Thyroid gland (tissue), 4 donors: ENCODE results near the gene SVOP. TPM values are rescaled to one million over a fixed set of nuclear protein-coding genes. Genes with fewer than 3 reads are reported as not detected.
"Not testable (repeated sequence)": the region's sequence is repeated elsewhere in the genome, so short reads cannot be mapped to it uniquely, and the experiment has no call there.

ENCODE experiments used
- DNase-seq, 2 donors: peaks; one replicate each; pipeline ENCODE4 v3.0.0-alpha.2; 2019
- H3K27ac ChIP-seq, 3 donors: fragments of 200-600 bp; sonication (generic); 1 replicate in 2 of 3; 2 replicates in 1 of 3; pipeline ENCODE4 v1.5.1; 2016 to 2019; ENCODE audit warnings: mild to moderate bottlenecking in 1 of 3, moderate library complexity in 1 of 3
- H3K27me3 ChIP-seq: fragments of 200-600 bp; sonication (generic); one replicate; pipeline ENCODE4 v1.5.1; 2019
- H3K36me3 ChIP-seq, 2 donors: fragments of 200-600 bp; sonication (generic); one replicate each; pipeline ENCODE4 v1.5.1; 2016 to 2019
- H3K4me1 ChIP-seq, 2 donors: fragments of 200-600 bp; sonication (generic); one replicate each; pipeline ENCODE4 v1.5.1; 2017 to 2019
- H3K4me3 ChIP-seq, 3 donors: fragments of 200-600 bp; sonication (generic); replicated peaks in 1 of 3; 1 replicate in 2 of 3; 2 replicates in 1 of 3; pipeline ENCODE4 v1.5.1; 2016; ENCODE audit warnings: mild to moderate bottlenecking in 1 of 3
- H3K9me3 ChIP-seq: fragments of 200-600 bp; sonication (generic); one replicate; pipeline ENCODE4 v1.5.1; 2017
- CTCF ChIP-seq, 6 experiments: fragments of 200-600 bp in 3 of 6; fragments of 450-650 bp in 3 of 6; sonication (generic) in 3 of 6; IDR thresholded peaks; one replicate each; pipeline ENCODE4 v1.5.1; 2016 to 2019; ENCODE audit warnings: antibody characterized with exemption in 6 of 6, mild to moderate bottlenecking in 2 of 6, inconsistent platforms in 1 of 6, moderate library complexity in 1 of 6
- POLR2A ChIP-seq, 2 donors: fragments of 450-650 bp; IDR thresholded peaks; one replicate each; pipeline ENCODE4 v1.6.1; 2017; ENCODE audit warnings: antibody characterized with exemption in 2 of 2, mild to moderate bottlenecking in 2 of 2, moderate library complexity in 1 of 2
- WGBS, 2 donors: methylation state at CpG; one replicate each; pipeline ENCODE4 v1.1.5; 2017; 5-methylcytosine and 5-hydroxymethylcytosine counted together
- intact Hi-C: fragments of 100-400 bp; cut with DNase I; formaldehyde crosslinking; loops from one replicate; pipeline ENCODE4 v1.15.1; 2023
- total RNA-seq, 4 donors: library from RNA; depleted of rRNA; stranded (reverse); fragments of >200 nt; gene quantifications; one replicate each; pipeline ENCODE4 v1.2.3, GENCODE V29; 2016

The SVOP gene
- total RNA-seq, 4 donors from 2014 or later = not detected

DNA sequence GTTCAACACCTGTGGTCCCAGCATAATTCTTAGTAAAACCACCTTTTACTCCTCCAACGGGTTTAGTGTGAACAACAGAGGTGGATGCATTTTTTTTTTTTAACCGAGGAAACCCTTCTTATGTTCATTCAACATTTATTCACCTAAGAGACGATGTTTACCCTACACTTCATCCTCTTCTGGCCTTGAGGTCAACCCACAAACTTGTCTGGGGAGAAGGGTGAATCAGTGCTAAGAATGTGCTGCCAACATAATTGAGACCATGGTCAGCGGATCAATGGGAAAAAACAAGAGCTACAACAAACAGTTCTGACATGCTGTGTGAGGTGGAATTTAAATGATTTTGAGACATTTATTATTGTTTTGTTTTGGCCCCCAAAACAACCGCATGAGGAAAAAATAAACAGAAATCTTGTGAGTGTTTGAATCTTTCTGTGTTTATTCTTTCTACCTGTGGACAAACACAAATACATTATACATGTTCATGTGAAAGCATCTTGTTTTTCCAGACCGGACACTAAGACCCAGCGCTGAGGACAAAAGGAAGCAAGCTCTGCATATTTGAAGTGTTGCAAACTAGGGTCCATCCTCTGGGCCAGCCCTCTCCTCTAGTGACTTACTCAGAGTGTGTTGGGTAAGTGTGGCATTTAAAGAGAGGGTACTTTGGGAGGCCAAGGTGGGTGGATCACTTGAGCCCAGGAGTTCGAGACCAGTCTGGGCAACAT, 26.4 kb upstream of the SVOP start:
- 74% methylated on average over 8 of the region's 8 CpGs for WGBS, 2 donors
- Histone ChIP-seq H3K4me3 (no peak overlapping the region), H3K4me1 (no peaks in the 10 kb centered on the region), H3K36me3 (no peaks in the 10 kb centered on the region), H3K27me3 (no peaks in the 10 kb centered on the region), H3K9me3 (no peaks in the 10 kb centered on the region), H3K27ac (no peak overlapping the region)
- TF ChIP-seq CTCF (IDR thresholded peaks at IDR 0.05) = no peak
- intact Hi-C loops = no loop called here
- DNase-seq = no peak

DNA sequence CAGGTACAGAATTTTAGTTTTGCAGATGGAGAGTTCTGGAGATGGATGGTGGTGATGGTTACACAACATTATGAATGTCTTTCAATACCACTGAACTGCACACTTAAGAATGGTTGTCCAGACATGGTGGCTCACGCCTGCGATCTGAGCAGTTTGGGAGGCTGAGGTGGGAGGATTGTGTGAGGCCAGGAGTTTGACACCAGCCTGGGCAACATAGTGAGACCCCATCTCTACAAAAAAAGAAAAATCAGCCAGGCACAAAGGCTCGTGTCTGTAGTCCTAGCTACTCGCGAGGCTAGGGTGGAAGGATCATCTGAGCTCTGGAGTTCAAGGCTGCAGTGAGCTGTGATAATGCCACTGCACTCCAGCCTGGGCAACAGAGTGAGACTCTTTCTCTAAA, 23.4 kb upstream of the SVOP start:
- H3K27ac ChIP-seq = no peak overlapping the region
- H3K4me3 ChIP-seq = no peak overlapping the region
- H3K36me3 ChIP-seq = no peaks in the 10 kb centered on the region
- 81 to 84% methylated on average over 5 of the region's 5 CpGs for WGBS, 2 donors
- no peaks in the 10 kb centered on the region for H3K4me1 ChIP-seq
- TF ChIP-seq POLR2A (IDR thresholded peaks at IDR 0.05) = no peak
- no peak for TF ChIP-seq CTCF (IDR thresholded peaks at IDR 0.05)
- no peaks in the 10 kb centered on the region for H3K9me3 ChIP-seq
- H3K27me3 ChIP-seq = no peaks in the 10 kb centered on the region
- DNase-seq = no peak
- intact Hi-C loops = no loop called here

GRCh38 chr12:109036975-109037374, 16.1 kb upstream of the SVOP start:
- intact Hi-C loops = no loop called here

DNA sequence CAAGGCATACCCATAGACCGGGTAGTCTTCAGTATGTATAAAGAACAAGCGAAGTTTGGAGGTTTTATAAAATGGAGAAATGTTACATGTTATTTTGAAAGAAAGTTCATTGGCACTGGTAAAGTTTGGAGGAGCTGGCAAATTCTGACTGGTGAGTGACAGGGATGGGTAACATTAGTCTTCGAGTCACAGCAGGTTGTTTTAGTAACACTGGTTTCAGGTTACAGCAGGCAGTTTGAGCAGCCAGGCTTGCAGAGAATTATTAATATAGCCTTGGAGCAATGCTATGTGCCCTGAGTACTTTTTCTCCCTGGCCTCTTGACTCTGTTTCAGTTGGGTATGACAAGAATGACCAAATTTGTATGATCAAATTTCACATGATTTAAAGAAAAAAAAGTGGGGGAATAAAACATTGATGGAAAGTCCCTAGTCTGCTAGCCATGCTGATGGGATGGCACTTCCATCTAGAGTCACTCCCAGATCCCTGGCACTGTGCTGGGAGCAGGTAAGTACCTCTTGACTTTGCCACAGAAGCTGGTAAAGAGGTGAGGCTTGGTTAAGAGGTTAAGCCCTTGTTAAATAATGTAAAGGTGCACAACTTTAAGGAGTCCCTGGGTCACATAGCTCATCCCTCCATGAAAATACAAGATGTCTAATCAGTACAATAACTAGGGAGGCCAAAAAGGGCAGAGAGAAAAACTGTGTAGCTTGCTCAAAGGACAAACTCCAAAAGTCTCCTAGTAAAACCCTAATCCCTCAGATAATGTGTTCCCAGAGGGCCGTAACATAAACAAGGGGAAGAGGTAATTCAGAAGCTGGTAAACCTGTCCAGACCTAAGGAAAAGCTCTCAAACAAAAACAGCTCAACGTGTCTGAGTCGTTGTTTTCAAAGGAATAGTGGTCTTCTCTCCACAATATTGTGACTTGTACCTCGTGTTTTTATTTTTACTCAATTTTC, 12.7 kb upstream of the SVOP start:
- Histone ChIP-seq H3K9me3 (no peaks in the 10 kb centered on the region), H3K4me1 (no peaks in the 10 kb centered on the region), H3K36me3 (no peaks in the 10 kb centered on the region), H3K27me3 (no peaks in the 10 kb centered on the region), H3K4me3 (no peak overlapping the region), H3K27ac (no peak overlapping the region)
- 40 to 42% methylated on average over 7 of the region's 7 CpGs for WGBS, 2 donors
- no peak for DNase-seq
- TF ChIP-seq CTCF (IDR thresholded peaks at IDR 0.05) (no peak), POLR2A (IDR thresholded peaks at IDR 0.05) (no peak)
- intact Hi-C loops = no loop called here

More at GRCh38 chr12:109036975-109037374, 16.1 kb upstream of the SVOP start:
- H3K4me3 ChIP-seq = no peak overlapping the region
- H3K9me3 ChIP-seq = no peaks in the 10 kb centered on the region
- no peaks in the 10 kb centered on the region for H3K36me3 ChIP-seq
- DNase-seq = no peak
- WGBS, 2 donors = 77 to 90% methylated on average over 1 of the region's 1 CpG
- no peaks in the 10 kb centered on the region for H3K27me3 ChIP-seq
- no peaks in the 10 kb centered on the region for H3K4me1 ChIP-seq
- no peak overlapping the region for H3K27ac ChIP-seq
- TF ChIP-seq CTCF (IDR thresholded peaks at IDR 0.05) (no peak), POLR2A (IDR thresholded peaks at IDR 0.05) (no peak)

DNA sequence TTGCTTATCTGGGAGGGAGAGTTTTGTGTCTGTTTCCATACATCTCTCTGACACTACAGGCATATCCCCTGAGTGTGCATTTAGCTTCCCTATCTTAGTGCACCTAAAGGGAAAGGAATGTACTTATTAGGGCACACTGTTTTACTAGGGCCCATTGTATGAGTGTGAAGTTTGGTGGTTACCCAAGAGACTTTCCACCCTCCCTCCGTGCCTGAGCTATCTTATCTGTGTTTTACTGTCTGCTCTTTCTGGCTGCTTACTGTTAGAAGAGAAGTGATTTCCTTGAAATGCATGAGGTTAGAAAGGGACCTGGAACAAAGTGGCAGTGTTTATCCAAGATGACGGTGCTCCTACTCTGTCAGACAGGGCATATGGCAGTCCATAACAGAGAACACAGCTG, 8.5 kb upstream of the SVOP start:
- no peaks in the 10 kb centered on the region for H3K27me3 ChIP-seq
- no peak for DNase-seq
- no peaks in the 10 kb centered on the region for H3K36me3 ChIP-seq
- H3K27ac ChIP-seq = no peak overlapping the region
- H3K4me3 ChIP-seq = no peak overlapping the region
- intact Hi-C loops = no loop called here
- H3K4me1 ChIP-seq = no peaks in the 10 kb centered on the region
- 64 to 65% methylated on average over 2 of the region's 2 CpGs for WGBS, 2 donors
- TF ChIP-seq POLR2A (IDR thresholded peaks at IDR 0.05) (no peak), CTCF (IDR thresholded peaks at IDR 0.05) (no peak)
- no peaks in the 10 kb centered on the region for H3K9me3 ChIP-seq

DNA sequence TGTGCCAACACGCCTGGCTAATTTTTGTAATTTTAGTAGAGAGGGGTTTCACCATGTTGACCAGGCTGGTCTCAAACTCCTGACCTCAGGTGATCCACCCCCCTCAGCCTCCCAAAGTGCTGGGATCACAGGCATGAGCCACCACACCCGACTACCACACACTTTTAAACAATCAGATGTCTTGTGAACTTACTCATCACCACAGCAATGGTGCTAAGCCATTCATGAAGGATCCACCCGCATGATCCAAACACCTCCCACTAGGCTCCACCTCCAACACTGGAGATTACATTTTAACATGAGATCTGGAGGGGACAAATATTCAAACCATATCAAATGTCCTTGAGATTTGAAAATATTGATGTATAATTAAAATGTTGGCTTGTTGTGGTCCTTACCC, 7.8 kb upstream of the SVOP start:
- WGBS, 2 donors = 50 to 66% methylated on average over 2 to 3 of the region's 3 CpGs
- DNase-seq = not testable (repeated sequence)

More for the DNA sequence above, 7.8 kb upstream of the SVOP start:
- H3K27ac ChIP-seq, H3K36me3 ChIP-seq, H3K4me3 ChIP-seq, H3K9me3 ChIP-seq, H3K4me1 ChIP-seq, H3K27me3 ChIP-seq, intact Hi-C loops: not testable (repeated sequence)
